ENCODE data around the gene ACAP3. TPM values are rescaled to one million over a fixed set of nuclear protein-coding genes. Genes with fewer than 3 reads are reported as not detected.

The ACAP3 gene
- total RNA-seq, 4 donors from 2014 or later, result 18.4 to 31.9 (median 25.8) TPM

- Histone ChIP-seq H3K4me3 (no peak overlapping the region), H3K27me3 (no peaks in the 10 kb centered on the region), H3K4me1 (peaks cover 20 to 28% of the 10 kb centered on the region in 2 donors), H3K36me3 (peaks cover 0 to 50% of the 10 kb centered on the region in 2 donors), H3K27ac (no peak overlapping the region), H3K9me3 (no peaks in the 10 kb centered on the region)
- DNase-seq (no peak), ATAC-seq (no peak)
- in situ Hi-C loops (cut with MboI; ENCODE audit: low sequenced_read_pairs in 4 of 4) (no loop called here), intact Hi-C loops (cut with DNase I; ENCODE audit: low total_unique reads) (loop anchor here (10.0 kb wide), 1 partner anchor 359 kb away; the partner anchor contains the start of gene NOC2L)
- TF ChIP-seq CTCF (IDR thresholded peaks at IDR 0.05 in 4 of 5, conservative IDR thresholded peaks at IDR 0.05 in 1 of 5), result no peak
- TF ChIP-seq POLR2A (IDR thresholded peaks at IDR 0.05), result no peak
Measured at GRCh38 chr1:1314237-1314586, 6.5 kb upstream of the ACAP3 start.

GRCh38 chr1:1313500-1314236 is 5.9 kb upstream of the ACAP3 start:
- TF ChIP-seq CTCF (IDR thresholded peaks at IDR 0.05 in 4 of 5, conservative IDR thresholded peaks at IDR 0.05 in 1 of 5) (no peak), POLR2A (IDR thresholded peaks at IDR 0.05) (no peak)
- no peak for ATAC-seq
- Histone ChIP-seq H3K4me1 (peaks cover 20 to 29% of the 10 kb centered on the region in 2 donors), H3K27me3 (no peaks in the 10 kb centered on the region), H3K9me3 (no peaks in the 10 kb centered on the region), H3K36me3 (peaks cover 0 to 47% of the 10 kb centered on the region in 2 donors), H3K27ac (peak overlapping the region in 1 of 4 donors; percentile 38), H3K4me3 (no peak overlapping the region)
- DNase-seq, result no peak
- intact Hi-C loops (cut with DNase I; ENCODE audit: low total_unique reads) (loop anchor here (10.0 kb wide), 1 partner anchor 359 kb away; the partner anchor contains the start of gene NOC2L), in situ Hi-C loops (cut with MboI; ENCODE audit: low sequenced_read_pairs in 4 of 4) (no loop called here)

DNA sequence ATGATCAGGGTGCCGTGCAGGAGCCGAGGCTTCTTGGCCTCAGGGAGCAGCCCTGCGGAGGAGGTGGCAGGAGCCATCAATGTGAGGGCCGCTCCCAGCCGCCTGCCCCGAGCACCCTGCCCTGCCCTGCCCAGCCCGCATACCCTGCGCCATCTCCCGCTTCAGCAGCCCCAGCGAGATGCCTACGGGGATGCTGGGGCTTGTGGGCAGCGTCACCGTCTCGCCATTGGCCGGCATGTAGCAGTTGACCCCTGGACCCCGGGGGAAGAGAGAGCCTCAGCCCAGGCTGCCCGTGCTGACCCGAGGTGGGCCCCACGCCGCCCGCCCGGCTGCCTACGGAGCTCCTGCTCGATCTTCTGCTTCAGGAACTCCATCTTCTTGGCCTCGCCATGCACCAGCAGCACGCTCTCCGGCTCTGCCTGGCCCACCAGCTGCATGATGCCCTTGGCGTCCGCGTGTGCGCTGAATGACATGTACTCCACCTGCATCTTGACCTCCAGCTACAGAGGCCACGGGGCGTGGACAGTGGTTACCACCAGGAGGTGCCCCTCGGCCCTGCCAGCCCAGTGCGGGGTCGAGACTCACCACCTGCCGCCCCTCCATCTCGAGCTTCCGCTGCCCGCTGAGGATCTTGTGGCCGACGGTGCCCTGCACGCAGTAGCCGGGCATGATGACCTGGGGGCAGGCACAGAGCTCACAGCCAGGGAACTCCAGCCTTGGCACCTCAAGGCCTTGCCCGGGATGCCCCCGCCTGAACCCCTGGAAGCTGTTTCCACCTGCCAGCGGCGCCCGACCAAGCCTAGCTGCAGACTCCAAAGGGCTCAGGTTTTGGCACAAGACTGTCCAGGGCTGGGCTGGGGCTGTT is 5.0 kb upstream of the ACAP3 start:
- ATAC-seq (no peak), DNase-seq (no peak)
- intact Hi-C loops (cut with DNase I; ENCODE audit: low total_unique reads), result loop anchor here (10.0 kb wide), 1 partner anchor 358 kb away; the partner anchor contains the start of gene NOC2L
- in situ Hi-C loops (cut with MboI; ENCODE audit: low sequenced_read_pairs in 4 of 4), result no loop called here
- H3K4me3 ChIP-seq, result no peak overlapping the region
- H3K4me1 ChIP-seq, result peaks cover 11 to 19% of the 10 kb centered on the region in 2 donors
- TF ChIP-seq CTCF (IDR thresholded peaks at IDR 0.05 in 4 of 5, conservative IDR thresholded peaks at IDR 0.05 in 1 of 5) (no peak), POLR2A (IDR thresholded peaks at IDR 0.05) (no peak)
- peaks cover 0 to 47% of the 10 kb centered on the region in 2 donors for H3K36me3 ChIP-seq
- H3K27ac ChIP-seq, result peak overlapping the region in 2 of 4 donors; percentile 11 to 38
- no peaks in the 10 kb centered on the region for H3K9me3 ChIP-seq
- H3K27me3 ChIP-seq, result no peaks in the 10 kb centered on the region

- Histone ChIP-seq H3K4me3 (no peak overlapping the region), H3K27me3 (no peaks in the 10 kb centered on the region), H3K9me3 (no peaks in the 10 kb centered on the region), H3K4me1 (peaks cover 17 to 23% of the 10 kb centered on the region in 2 donors), H3K36me3 (peaks cover 0 to 43% of the 10 kb centered on the region in 2 donors), H3K27ac (peak overlapping the region in 1 of 4 donors; percentile 13)
- ATAC-seq (no peak), DNase-seq (no peak)
- TF ChIP-seq POLR2A (IDR thresholded peaks at IDR 0.05), result no peak
- TF ChIP-seq CTCF (IDR thresholded peaks at IDR 0.05 in 4 of 5, conservative IDR thresholded peaks at IDR 0.05 in 1 of 5), result no peak
- in situ Hi-C loops (cut with MboI; ENCODE audit: low sequenced_read_pairs in 4 of 4), result no loop called here
- intact Hi-C loops (cut with DNase I; ENCODE audit: low total_unique reads), result loop anchor here (10.0 kb wide), 1 partner anchor 357 kb away; the partner anchor contains the start of gene NOC2L
Measured at GRCh38 chr1:1311107-1312104, 3.7 kb upstream of the ACAP3 start.

All from gastrocnemius medialis (tissue), 4 donors.